GM19455 (cell line): ENCODE measurements around the gene MTHFD1.

ENCODE experiments used
- ATAC-seq: cut with Tn5 transposase; IDR thresholded peaks from one replicate; pipeline ENCODE4 v1.9.1; 2021; ENCODE audit not compliant: unreplicated experiment

MTHFD1 gene

DNA sequence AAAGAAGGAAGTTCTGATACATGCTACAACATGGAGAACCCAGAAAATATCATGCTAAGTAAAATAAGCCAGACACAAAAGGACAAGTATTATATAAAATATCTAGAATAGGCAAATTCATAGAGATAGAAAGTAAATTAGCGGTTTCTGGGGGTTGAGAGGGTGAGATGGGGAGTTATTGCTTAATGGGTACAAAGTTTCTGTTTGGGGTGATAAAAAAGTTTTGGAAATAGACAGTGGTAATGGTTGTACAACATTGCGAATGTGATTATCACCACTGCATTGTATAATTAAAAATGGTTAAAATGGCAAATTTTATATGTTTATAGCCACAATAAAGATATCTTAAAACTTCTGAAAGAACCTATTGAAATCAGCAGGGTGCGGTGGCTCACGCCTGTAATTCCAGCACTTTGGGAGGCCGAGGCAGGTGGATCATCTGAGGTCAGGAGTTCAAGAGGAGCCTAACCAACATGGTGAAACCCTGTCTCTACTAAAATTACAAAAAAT lies 100.5 kb downstream of the MTHFD1 start:
- ATAC-seq = no peak

DNA sequence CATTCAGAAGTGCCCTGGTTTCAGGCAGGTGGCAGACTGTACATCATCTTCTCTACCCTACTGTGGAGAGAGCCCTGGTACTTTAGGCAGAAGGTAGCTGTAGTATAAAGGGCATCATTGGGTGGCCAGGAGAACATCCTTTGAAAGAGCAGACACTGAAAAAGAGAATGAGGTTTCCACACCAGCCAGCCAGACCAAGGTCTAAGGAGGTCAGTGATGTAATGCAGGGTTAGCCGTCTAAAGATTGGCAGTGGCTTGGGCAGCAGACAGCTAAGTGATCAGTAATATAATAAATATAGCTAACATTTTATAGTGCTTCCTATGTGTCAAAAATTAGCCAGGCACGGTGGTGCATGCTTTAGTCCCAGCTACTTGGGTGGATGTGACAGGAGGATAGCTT lies 103.5 kb downstream of the MTHFD1 start:
- ATAC-seq = no peak

DNA sequence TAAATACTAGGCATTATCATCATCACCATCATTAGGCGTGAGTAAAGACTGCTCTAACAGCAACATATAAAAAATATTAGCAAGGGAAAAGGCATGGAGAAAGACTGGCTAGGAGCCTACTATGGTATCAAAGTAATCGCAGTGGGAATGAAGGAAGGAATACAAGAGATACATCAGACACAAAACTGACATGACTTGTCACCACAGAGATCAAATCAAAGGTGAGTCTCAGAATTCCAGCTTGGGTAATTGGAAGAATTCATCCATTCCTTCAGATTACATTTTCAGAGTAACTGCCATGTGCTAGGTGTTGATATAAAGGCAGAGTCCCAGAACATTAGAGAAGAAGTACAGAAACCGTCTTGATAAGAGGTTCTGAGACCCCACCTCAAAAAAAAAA lies 105.3 kb downstream of the MTHFD1 start:
- no peak for ATAC-seq

DNA sequence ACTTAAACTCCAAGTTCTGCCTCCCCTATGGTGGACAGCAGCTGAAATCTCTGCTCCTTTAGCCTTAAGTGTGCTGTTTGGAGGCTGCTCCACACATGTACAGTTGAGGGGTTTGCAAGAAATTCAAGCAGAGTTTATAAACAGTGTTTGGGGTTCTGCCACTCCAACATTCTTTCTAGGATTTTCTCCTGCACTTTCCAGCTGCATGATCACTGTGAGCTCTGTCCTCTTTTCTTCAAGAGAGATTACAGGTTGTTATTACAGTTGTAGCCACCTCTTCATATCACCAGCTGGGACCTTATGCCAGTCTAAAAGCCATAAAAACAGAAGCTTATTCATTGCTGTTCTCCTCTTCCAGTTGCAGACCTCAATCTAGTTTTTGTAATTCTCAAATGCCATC lies 107.1 kb downstream of the MTHFD1 start:
- no peak for ATAC-seq

DNA sequence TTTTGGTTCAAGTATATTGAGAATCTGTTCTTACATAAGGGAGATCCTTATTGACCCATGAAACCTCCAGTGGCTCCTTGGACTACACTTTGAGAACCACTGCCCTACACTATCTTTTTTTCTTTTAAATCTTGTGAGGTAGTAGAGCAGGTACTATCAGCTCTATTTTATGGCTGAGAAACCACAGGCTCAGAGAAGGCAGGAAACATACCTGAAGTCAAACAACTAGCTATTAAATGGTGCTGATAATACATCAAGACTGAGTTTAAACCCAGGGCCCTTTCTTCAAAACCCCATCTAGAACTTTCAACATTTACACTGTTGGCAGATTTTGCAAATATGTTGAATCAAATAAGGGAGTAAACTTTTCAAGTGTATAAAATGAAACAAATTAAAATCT lies 108.6 kb downstream of the MTHFD1 start:
- ATAC-seq = no peak

DNA sequence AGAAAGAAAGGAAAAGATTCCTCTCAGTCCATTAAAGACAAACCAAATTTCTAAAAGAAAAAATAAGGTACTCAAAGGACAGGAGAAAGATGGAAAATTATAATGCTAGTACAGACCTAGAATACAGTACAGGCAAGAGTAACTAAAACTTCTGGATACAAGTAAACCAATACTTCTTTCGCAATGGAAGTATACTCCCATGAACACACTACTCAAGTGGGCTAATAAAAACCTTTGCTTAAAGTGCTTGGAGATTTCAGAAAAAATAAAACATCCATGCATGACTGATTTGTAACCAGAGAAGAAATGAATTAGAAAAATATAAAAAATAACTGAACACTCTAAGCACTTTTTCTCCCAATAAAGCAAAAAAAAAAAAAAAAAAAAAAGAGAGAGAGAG lies 111.9 kb downstream of the MTHFD1 start:
- no peak for ATAC-seq

DNA sequence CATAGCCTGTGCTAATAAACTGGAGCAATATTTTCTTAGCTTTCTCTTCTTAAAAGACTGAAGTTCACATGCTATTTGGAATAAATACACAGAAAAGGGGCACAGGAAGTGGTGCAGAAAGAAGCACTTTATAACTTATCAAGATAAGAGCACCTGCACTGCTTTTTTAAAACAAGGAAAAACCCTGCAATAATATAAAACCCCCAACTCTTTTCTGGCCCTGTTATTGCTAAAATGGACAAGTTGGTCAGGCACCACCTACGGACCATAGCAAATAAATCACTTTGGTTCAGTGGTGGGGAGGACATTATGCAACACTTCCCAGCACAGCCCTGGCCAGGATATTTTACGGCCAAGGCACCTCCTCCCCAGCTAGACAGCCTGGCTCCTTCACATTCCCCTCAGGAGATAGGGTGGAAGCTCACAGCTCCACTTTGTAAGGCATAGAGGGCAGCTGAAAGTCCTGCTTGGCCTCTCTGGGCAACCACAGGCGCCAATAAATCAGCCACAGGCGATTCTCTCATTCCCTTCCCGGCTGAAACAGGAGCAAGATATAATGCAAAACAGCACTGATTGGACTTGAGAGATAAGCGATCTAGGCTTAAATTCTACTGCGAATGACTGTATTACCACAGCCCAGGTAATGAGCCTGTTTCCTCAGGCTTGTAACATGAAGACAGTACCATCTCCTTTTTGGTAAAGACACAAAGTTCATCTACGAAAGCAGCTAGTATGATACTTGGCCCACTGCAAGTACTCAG lies 113.4 kb downstream of the MTHFD1 start:
- no peak for ATAC-seq

DNA sequence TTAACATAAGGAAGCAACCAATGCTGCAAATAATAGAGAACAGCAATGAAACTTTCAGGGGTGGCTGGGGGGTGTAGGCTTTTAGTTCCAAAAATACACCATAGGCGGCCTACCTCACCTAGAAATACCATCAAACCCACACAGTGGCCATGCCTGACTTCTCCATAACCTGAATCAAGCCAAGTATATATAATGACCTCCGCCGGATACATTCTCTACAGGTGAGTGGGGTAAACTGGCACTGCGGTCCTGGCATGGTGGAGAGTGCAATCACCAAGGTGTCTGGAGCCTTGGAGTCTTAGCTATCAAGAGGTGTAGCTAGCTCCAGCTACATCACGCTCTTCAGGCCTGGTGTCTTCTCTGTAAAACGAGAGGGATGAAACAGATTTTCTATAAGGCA lies 114.3 kb downstream of the MTHFD1 start:
- ATAC-seq = no peak

DNA sequence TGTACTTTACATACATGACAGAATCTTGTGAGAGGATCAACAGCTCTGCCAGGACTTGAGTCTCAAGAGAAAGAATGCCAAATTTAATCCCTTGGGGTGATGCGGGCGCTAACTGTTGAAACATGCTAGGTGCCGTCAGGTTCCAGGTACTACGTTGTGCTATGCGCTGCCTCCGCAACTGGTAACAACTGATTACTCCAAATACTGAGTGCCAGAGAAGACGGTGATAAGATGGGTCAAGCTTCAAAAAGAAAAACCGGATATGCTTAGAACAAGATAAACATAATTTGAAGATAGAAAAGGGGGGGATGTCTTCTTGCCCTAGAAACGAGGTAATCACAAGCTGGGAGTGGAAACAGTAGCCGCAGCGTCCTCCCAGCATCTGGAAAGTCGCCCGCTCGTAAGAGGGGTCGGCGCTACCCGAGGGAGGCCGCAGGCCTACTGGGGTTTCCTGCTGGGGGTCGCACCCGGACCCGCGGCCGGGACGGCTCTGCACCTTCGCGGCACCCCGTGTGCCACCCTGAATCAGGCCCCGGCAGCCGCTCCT lies 114.8 kb downstream of the MTHFD1 start:
- no peak for ATAC-seq

DNA sequence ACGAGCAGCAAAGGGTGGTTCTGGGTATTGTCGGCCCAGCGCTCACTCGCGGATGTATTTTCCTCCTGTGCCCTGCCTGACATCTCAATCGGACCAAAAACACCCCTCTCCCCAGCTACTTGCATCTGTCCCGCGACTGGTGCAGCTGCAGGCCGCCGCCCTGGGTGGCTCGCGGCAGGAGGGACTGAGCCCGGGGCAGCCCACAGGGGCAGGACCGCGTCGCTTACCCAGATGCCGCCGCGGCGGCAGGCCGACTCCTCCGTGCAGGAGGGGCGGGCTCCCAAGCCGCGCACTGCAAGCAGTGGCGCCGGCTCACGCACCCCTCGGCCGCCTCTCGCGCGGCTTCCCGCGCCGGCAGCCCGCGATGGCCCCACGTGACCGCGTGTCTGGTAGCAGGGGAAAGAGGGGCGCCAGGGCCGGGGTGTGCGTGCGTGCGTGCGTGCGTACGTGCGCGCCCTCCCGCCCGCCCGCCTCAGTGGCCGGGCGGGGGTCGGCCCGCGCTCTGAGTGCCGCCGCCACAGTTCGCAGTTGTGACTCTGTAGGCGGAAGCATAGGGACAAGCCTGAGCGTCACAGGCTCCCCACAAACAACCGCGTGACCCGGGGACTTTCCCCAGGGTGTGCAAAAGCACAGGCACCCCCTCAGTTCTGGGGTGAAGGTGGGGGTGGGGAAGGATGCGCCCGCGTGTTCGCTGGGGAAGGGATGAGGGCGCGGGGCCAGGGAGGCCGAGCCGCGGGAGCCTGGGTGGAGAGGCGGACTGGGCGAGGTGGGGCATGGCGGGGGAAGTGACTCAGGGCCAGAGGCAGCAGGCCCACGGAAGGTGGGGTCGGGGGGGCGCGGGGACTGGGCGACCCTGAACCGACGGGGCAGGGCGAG lies 115.5 kb downstream of the MTHFD1 start, which contains the start of gene ZBTB25:
Gene ZBTB25 (minus strand): TSS at position 405 of the 876 bp plus-strand sequence. CDS start 13,305 bp downstream, outside the sequence.
- ATAC-seq = peak; percentile 50

DNA sequence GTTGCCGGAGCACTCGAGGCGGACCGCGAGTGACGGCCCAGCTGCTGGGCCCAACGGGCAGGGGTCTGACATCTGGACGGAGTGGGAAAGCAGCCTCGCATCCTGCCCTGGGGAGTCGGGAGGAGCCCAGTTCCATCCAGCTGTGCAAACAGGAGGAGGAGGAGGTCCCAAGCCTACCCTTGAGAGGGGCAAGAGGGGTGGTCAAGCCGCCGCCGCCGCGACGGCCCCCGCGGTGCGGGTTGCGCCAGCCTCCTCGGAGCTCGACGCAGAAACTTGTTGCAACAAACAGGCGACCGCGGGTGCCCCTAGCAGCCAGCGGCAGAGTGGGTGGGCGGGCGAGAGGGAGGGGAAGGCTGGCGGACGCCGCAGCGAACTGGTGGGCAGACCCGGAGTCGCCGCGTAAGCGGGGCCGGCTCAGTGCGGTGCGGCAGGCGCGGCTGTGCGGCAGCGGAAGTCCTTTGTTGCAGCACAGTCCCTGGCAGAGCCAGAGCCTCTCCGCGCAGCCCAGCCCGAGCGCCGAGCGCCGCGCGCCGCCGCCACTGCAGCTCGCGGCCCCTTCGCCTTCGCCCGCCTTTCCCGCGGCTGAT lies 116.2 kb downstream of the MTHFD1 start, which contains the start of gene ZBTB1:
Gene ZBTB1 (plus strand): TSS at position 461 of the 587 bp plus-strand sequence. CDS start 16,735 bp downstream, outside the sequence.
- ATAC-seq = peak; percentile 34

DNA sequence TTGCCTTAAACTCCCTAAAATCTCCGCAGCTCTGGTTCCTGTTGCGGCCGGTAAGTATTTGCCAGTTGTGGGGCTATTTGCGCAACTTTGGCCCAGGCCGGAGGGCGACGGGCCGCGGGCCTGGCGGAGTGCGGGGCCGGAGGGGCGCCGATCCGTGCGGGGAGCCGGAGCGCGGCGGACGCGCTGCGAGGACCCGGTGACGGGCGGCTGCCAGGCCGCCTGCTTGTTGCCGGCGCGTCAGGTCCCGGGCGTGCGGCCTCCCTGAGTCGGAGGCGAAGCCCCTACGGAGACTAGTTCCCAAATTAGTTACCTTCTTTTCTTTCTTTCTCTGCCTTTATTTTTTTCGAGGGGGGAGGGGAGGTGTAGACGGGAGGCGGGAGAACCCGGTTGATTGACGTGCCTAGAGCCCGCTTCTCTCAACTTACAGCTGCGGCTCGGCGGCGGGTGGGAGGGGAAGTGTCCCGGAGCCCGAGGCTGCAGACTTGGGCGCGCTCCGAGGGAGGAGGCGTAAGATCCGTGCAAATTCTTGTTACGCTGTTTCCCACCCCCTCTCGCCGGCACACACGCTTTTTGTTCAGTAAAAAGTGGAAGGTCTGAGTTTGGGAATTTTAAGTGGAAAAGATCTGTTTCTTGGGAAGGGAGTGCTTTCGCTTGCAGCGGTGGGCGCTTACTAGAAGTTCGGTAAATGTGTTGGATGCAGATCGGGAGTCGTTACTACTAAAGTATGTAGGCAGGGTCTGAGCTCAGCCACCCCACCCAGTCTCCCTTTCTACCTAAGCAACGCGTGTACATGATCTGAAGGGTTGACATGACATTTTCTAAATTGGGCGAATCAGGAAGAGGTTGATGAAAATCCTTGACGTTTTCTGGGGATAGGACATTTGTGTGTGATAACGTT lies 117.0 kb downstream of the MTHFD1 start:
- ATAC-seq = peak; percentile 33

DNA sequence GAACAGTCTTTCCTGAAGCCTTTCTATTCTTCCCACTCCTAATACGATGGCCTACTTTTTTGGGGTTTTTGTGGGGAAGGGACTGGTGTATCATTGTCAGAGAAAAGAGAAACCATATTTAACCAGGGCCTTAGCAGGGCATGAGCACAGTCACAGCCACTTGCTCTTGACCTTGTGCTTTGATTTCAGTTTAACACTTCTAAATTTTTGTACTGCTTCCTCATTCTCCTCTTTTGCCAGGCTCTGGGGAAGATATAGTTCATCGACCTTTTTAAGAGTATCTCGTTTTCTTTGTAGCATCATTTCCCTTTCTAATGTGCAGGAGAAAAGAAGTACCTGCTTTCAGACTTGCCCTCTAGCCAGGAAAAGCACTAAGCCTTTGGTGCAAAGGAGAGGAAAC lies 118.6 kb downstream of the MTHFD1 start:
- ATAC-seq = no peak

DNA sequence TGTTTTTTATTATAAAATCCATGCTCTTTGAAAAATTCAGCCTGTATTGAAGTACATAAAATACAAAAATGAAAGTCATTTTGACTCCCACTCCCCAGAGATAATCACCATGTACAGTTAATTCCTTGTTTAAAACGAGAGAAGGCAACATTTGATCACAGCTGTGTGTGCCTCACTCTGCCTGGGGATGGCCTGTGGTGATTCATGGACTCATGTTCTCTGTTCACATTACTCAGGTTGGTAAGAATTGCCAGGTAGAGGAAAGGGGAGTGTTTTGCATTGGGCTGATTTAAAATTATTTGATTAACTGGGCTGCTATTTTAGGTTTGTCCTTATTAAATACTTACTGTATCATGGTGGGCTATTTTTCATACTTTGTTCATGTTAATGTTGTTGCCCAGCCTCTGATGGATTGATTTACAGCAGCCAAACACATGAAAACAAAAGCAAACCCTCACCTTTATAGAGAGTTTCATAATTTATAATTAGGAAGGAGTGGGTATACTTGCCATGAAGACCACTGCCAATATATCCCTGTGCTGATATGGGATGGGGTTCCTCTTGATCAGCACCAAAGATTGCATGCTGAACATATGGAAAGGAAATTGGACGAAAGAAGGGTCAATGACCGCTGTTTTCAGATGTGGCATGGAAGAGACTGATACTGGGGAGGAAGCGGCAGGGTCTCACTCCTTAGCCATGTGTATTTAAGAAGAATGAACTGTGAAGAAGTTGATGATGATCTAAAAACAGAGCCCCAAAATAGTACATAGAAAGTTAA lies 119.4 kb downstream of the MTHFD1 start:
- no peak for ATAC-seq

DNA sequence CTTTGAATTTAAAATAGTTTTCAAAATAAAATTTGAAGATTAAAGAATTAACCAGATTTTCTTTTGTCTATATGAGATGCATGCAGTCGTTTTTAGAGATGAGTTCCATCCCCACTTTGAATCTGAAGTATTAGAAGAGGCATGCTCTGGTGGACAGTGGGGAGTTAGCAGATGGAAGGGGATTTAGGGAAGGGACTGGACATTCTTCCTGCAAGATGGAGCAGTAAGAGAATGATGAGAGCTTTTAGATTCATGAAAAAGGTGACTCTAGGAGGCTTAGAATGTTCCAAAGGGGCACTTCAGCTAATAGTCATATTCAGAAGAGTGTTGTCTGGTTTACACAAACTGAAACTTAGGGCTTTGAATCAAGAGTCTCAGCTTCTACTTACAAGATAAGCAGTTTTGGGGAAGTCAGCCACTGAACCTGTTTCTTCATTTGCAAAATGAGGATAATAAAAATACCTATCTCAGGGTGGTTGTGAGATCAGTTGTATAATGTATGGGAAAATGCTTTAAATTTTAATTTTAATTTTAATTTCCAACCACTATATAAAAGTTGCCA lies 120.1 kb downstream of the MTHFD1 start:
- ATAC-seq = no peak

DNA sequence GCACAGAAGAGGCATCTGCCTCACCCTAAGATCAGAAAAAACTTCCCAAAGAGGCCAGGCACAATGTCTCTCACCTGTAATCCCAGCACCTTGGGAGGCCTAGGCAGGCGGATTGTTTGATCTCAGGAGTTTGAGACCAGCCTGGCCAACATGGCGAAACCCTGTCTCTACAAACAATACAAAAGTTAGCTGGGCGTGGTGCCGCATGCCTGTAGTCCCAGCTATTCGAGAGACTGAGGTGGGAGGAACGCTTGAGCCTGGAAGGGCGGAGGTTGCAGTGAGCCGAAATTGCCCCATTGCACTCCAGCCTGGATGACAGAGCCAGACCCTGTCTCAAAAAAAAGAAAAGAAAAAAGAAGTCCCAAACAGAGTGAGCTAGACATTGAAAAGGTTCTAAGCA lies 120.9 kb downstream of the MTHFD1 start:
- ATAC-seq = no peak
